AG09319 (cell line): ENCODE results near the gene ATP6V1F.

Source experiments
- DNase-seq: peaks from one replicate; pipeline ENCODE4 v3.0.0-alpha.2; 2010; ENCODE audit warnings: low read depth; ENCODE audit errors: extremely low read depth
- CTCF ChIP-seq: IDR thresholded peaks from 2 replicates; pipeline ENCODE4 v1.5.1; 2011; ENCODE audit warnings: low read depth, mild to moderate bottlenecking, inconsistent platforms, low read length, moderate library complexity

The ATP6V1F gene

GRCh38 chr7:128831994-128832879, 30.4 kb upstream of the ATP6V1F start:
- DNase-seq = no peak
- TF ChIP-seq CTCF = no peak

- TF ChIP-seq CTCF = no peak
- no peak for DNase-seq
These were observed 29.8 kb upstream of the ATP6V1F start for GRCh38 chr7:128832880-128833147.

GRCh38 chr7:128833148-128833945, 29.3 kb upstream of the ATP6V1F start:
- no peak for DNase-seq
- no peak for TF ChIP-seq CTCF

GRCh38 chr7:128833946-128834325, 28.7 kb upstream of the ATP6V1F start:
- TF ChIP-seq CTCF = no peak
- no peak for DNase-seq

GRCh38 chr7:128835231-128835751, 27.4 kb upstream of the ATP6V1F start:
- TF ChIP-seq CTCF = no peak
- DNase-seq = no peak

- DNase-seq = no peak
- no peak for TF ChIP-seq CTCF
These were observed 26.6 kb upstream of the ATP6V1F start for GRCh38 chr7:128835790-128836641.
